Measurements from ENCODE around the gene WDR88.
"Not testable (repeated sequence)": the region's sequence is repeated elsewhere in the genome, so short reads cannot be mapped to it uniquely, and the experiment has no call there.

The WDR88 gene

GRCh38 chr19:33198169-33198568 lies 66.3 kb downstream of the WDR88 start:
- DNase-seq (ENCODE audit: low read depth), result no peak

DNA sequence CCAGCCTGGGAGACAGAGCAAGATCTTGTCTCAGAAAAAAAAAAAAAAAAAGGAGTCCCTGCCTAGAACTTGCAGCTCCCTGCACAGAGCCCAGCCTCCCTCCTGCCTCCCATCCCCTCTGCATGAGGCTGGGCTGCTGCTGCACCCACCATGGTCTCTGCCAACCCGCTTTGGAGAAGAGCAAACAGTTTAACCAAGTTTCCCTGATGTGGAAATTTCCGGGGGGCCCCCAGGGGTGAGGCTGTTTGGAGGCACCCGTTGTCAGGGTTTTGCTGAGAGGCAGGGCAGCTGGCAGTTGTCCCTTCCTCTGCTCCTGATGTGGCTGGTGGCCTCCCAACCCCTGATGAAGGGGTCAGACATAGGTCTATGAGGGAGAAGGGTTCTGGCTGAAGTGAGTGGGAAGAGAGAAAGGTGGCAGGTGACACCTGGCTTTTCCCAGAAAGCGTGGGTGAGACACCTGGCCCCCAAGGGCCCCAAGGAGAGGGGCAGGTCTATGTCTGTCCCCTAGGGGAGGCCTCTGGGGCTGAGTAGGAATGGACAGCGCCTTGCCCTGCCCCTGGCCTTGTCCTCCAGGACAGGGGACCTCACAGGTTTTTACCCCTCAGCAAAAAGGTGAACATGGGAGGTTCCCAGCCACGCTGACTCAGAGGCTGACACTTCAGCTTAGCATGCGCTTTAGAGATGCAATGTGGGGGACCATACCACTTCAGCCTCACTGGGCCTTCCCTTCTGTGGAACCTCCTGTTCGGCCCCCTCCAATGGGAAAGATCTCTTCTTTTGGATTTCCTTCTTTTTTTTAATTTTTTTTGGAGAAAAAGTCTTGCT lies 67.7 kb downstream of the WDR88 start:
- DNase-seq (ENCODE audit: low read depth), result no peak

DNA sequence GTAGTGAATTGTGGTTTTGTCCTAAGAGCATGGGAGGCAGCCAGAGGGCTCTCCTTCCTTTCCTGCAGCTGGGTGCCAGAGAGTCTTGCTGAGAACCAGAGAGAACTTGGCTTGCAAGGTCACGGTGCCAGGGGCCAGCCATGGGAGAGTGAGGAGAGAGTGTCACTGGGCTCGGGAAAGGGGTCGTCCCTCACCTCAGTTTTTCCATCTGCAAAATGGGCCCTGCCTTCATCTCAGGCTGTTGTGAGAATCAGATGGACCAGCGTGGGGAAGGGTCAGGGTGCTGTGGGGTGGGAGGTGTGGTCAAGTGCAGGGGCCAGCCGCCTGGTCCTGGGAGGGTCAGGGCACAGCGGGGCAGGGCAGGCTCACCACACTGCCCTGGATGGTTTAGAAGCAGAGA lies 69.6 kb downstream of the WDR88 start:
- no peak for DNase-seq (ENCODE audit: low read depth)

DNA sequence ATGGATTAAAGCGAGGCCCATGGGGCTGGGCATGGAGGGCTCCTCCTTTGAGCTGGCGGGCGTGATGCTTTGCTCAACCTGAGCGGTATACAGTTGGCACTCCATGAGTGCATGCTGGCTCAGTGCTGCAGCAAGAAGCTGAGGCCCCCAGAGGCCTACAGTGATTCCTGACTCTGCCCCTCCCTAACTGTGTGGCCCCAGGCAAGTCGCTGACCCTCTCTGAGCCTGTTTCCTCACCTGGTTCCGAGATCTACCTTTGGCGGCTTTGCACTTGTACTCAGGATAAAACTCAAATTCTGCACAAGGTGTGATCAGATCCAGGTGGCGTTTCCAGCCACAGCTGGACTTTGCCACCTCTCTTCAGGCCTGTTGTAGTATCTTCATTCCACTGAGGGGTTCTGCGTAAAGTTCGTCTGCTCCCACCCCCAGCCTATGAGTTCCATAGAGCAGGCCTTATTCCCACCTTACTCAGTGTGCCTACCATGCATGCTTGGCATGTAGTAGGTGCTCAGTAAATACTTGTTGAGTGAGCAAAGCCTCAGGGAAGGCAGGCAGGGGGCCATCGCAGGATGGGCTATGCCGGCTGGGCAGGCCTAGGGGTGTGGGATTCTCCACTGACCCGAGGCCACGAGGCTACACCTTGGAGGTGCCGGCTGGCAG lies 70.1 kb downstream of the WDR88 start:
- DNase-seq (ENCODE audit: low read depth), result no peak

DNA sequence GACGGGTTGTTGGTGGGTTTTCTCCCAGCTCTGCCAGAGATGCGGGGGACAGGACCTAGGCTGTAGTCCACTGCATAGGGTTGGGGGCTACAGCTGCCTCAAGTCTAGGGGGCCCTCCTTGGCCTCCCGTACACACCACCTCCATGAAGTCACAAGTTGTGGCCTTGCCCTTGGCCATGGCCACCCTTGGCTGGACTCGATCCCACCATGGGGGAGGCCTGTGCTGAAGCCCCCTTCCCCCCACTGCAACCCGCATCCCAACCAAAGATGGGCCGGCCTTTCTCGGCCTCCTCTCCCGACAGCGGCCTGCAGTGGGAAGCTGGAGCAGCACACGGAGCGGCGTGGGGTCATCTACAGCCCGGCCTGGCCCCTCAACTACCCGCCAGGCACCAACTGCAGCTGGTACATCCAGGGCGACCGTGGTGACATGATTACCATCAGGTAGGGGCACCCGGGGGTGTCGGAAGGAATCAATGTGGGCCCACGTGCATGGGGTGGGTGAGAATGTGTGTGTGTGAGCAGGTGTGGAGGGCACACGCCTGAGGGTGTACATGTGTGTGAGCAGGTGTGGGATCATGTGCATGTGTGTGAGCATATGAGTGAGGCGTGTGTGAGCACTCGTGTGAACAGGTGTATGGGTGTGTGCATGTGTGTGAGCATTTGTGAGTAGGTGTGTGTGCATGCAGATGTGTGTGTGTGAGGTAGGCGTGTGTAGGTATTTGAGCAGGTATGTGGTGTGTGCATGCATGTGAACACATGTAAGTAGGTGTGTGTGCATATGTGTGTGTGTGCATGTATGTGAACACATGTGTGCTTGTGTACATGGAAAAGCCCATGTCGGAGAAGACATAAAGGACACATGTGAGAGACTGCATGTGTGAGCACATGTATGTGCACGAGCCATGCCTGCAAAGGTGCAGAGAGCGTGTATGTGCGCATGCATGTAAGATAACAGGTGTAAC lies 70.9 kb downstream of the WDR88 start:
- no peak for DNase-seq (ENCODE audit: low read depth)

DNA sequence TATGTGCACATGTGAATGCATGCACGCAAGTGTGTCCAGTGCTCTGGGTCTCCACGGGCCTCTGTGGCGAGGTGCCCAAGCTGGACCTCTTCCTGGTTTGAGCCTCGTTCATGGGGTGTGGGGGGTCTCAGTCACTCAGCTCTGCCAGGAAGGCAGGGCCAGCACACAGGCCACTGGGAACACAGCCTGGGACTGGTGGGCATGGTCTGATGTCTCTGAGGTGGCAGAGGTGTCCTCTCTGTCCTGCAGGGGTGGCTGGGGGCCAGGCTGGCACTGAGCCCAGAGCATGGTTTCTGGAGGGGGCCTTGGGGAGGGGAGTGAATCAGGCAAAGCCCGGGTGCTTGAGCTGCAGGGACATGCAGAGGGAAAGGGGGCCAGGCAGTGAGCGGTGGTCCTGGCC lies 71.6 kb downstream of the WDR88 start:
- no peak for DNase-seq (ENCODE audit: low read depth)

GRCh38 chr19:33204136-33204973 lies 72.4 kb downstream of the WDR88 start:
- DNase-seq (ENCODE audit: low read depth), result no peak

GRCh38 chr19:33205110-33205509 lies 73.2 kb downstream of the WDR88 start:
- no peak for DNase-seq (ENCODE audit: low read depth)

DNA sequence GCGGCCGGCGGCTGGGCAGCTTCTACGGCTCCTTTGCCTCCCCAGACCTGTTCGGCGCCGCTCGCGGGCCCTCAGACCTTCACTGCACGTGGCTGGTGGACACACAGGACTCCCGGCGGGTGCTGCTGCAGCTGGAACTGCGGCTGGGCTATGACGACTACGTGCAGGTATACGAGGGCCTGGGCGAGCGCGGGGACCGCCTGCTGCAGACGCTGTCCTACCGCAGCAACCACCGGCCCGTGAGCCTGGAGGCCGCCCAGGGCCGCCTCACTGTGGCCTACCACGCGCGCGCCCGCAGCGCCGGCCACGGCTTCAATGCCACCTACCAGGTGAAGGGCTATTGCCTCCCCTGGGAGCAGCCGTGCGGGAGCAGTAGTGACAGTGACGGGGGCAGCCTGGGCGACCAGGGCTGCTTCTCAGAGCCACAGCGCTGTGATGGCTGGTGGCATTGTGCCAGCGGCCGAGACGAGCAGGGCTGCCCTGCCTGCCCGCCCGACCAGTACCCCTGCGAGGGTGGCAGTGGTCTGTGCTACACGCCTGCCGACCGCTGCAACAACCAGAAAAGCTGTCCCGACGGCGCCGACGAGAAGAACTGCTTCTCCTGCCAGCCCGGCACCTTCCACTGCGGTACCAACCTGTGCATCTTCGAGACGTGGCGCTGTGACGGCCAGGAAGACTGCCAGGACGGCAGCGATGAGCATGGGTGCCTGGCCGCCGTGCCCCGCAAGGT lies 73.8 kb downstream of the WDR88 start:
- DNase-seq (ENCODE audit: low read depth), result no peak

DNA sequence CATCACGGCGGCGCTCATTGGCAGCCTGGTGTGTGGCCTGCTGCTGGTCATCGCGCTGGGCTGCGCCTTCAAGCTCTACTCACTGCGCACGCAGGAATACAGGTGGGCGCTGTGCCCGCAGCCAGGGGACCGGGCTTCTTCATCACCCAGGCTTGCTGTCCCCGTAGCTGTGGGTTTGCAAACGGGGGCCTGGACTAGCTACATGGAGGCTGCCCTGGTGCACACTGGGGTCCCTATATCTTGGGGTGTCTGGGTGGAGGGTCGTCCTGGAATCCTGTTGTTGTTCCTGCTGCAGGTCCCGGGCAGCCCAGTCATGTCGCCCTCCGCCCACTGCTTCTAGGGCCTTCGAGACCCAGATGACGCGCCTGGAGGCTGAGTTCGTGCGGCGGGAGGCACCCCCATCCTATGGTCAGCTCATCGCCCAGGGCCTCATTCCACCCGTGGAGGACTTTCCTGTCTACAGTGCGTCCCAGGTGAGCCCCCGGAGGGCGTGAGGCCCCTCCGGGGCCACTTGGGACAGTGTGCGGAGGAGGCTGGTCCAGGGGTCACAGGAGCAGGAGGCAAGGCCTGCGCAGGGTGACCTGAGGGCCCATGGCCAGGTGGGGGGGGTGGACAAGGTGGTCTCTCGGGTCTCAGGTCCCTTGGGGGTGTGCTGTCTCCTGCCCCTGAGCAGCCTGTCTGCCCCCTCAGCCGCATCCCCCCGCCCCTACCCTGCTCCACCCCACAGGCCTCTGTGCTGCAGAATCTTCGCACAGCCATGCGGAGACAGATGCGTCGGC lies 74.5 kb downstream of the WDR88 start:
- DNase-seq (ENCODE audit: low read depth), result no peak

- DNase-seq (ENCODE audit: low read depth), result no peak
These were observed 75.2 kb downstream of the WDR88 start for GRCh38 chr19:33207040-33207620.

DNA sequence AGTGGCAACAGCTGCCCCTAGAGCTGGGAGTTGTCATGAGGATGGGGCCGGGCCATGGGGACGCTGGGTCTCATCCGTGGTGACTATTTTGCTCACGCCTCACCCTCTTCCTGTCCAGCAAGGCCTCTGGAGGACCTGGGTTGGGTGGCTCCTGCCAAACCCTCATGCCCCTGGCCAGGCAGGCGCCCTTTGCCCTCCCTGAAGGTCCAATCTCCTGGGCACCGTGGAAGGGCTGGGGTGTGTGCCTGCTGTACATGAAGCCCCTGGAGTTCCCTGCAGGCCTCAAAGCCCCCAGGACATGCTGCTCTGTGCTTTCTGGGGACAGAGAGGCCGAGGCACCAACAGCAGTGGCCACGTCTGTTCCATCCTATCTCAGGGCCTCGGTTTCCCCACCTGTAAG lies 76.0 kb downstream of the WDR88 start:
- no peak for DNase-seq (ENCODE audit: low read depth)

- no peak for DNase-seq (ENCODE audit: low read depth)
These were observed 76.5 kb downstream of the WDR88 start for GRCh38 chr19:33208371-33208895.

GRCh38 chr19:33208904-33209849 lies 77.3 kb downstream of the WDR88 start:
- DNase-seq (ENCODE audit: low read depth), result no peak

- DNase-seq (ENCODE audit: low read depth), result not testable (repeated sequence)
These were observed 77.9 kb downstream of the WDR88 start for GRCh38 chr19:33209850-33210230.

GRCh38 chr19:33210266-33210940 lies 78.5 kb downstream of the WDR88 start:
- DNase-seq (ENCODE audit: low read depth), result no peak

DNA sequence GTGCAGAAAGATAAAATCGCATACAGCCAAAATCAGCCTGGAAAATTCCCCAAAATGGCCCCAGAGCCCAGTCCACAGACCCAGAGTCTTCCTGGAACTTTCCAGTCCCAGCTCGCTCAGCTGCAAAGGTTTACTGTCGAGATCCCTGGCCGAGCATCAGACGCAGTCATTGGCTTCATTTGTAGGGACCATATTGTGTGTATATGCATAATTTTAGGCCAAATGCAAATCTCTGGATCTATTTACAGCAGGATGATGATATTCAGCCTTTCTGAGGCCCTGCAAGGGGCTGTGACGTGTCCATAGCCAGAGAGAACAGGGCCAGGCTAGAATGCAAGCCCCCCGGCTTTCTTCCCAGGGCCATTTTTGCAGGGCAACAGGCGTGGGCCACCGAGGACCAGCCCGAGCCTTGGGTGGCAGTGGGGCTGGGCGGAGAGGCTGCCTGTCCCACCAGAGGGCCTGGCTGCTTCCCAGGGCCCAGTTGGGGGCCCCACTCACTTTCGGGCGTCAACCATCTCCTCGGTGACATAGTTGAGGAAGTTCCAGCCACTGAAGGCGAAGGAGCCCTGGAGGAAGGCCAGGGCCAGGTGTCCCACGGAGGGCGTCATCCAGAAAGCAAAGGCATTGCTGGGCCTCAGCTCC lies 80.0 kb downstream of the WDR88 start:
- no peak for DNase-seq (ENCODE audit: low read depth)
